NCI-H69 (cell line): ENCODE data around the gene NOS1AP.
A peak's percentile ranks its signal among the peaks of the same experiment; 100 is the strongest.
"Not testable (repeated sequence)": the region's sequence is repeated elsewhere in the genome, so short reads cannot be mapped to it uniquely, and the experiment has no call there.

ENCODE experiments used
- DNase-seq: peaks from one replicate; lab custom pipeline; 2025; lab: John Stamatoyannopoulos, UW

The NOS1AP gene

DNA sequence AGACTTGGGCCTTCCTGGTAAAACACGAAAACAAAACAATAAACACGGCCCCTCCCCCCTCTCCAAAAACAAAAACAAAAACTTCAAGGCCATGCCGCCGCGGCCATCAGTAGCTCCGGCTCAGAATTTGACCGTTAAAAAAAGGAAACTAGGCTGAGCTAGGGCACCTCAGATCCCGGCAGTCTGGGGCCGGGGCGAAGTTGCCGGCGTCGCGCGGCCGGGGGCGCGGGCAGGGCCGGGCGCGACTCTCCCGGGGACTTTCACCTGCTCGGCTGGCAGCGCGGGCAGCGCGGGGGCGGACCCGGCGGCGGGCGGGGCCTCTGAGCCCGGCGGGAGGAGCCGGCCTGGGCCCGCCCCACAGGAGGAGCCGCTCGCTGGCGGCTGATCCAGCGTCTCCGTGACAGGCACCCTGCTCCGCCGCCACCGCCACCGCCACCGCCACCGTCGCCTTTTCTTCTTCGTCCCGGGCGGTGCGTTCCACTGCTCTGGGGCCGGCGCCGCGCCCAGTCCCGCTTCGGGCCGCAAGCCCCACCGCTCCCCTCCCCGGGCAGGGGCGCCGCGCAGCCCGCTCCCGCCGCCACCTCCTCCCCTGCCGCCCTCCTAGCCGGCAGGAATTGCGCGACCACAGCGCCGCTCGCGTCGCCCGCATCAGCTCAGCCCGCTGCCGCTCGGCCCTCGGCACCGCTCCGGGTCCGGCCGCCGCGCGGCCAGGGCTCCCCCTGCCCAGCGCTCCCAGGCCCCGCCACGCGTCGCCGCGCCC is at the start of gene NOS1AP:
NOS1AP (plus strand) TSS at position 358 of the 760 bp plus-strand sequence. CDS start 487 bp downstream, outside the sequence.
- DNase-seq, result peak; percentile 94

GRCh38 chr1:162020150-162020549 is 49.3 kb upstream of the NOS1AP start:
- no peak for DNase-seq

DNA sequence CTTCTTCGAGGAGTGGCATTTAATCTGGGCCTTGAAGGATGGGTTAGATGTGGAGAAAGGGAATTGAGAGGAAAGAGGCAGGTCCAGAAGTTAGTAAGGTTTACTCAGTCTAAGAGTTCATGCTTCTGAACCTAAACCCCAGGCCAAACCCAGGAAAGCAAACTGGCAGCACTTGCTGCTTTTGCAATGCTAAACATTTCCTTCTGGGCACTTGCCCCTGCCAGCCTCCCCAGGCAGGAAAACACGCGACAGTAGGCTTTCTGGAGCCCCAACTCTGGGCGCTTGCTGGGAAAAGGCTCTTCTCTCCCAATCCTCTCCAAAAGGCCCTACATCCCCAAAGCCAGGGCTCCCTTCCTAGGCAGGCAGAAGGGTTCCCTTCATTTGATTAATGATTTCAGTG is 48.4 kb upstream of the NOS1AP start:
- no peak for DNase-seq

- DNase-seq, result no peak
These were observed 46.9 kb upstream of the NOS1AP start for GRCh38 chr1:162022626-162023025.

DNA sequence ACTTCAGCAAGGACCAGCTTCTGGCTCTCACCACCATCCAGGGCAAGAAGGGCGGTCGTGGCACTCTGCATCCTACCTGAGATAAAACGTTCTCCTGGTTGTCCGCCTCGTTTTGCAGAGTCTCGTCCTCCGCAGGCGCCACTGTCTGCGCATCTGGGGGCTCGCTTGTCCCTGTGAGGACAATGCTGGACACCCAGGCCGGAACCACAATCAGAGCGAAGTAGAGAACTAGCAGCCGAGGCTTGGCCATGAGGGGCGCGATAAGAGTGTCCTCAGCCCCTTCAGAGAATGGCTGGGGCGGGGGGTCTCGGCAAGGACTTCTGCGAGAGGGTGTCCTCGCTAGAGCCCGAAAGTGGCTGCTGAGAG is 46.3 kb upstream of the NOS1AP start:
- DNase-seq, result no peak

GRCh38 chr1:162023547-162024501 is 45.7 kb upstream of the NOS1AP start, which contains the start of gene OLFML2B:
Gene OLFML2B, minus strand, starts transcription at chr1:162023869. Its CDS starts 439 bp downstream, at chr1:162023430.
- DNase-seq, result peak; percentile 82

GRCh38 chr1:162025541-162025940 is 44.0 kb upstream of the NOS1AP start:
- DNase-seq, result no peak

- DNase-seq, result no peak
These were observed 42.6 kb upstream of the NOS1AP start for GRCh38 chr1:162026881-162027280.

DNA sequence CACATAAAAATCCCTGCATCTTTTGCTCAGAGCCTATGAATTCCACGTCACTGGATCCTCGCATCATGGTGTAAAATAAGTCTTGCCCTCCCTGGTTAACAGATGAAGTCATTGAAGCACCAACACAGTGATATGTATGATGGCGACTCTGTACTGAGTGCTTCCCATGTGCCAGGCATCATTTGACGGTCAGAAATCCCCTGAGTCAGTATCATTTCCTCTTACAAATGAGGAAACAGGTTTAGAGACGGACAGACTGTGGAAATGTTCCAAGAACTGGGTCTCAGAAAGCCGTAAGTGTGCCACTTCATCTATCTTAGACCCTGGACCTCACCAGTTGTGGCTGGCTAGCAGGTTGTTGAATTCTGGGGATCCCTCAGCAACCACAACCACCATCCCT is 40.8 kb upstream of the NOS1AP start:
- DNase-seq, result no peak

- peak; percentile 88 for DNase-seq
These were observed 40.3 kb upstream of the NOS1AP start for GRCh38 chr1:162029157-162029556.

DNA sequence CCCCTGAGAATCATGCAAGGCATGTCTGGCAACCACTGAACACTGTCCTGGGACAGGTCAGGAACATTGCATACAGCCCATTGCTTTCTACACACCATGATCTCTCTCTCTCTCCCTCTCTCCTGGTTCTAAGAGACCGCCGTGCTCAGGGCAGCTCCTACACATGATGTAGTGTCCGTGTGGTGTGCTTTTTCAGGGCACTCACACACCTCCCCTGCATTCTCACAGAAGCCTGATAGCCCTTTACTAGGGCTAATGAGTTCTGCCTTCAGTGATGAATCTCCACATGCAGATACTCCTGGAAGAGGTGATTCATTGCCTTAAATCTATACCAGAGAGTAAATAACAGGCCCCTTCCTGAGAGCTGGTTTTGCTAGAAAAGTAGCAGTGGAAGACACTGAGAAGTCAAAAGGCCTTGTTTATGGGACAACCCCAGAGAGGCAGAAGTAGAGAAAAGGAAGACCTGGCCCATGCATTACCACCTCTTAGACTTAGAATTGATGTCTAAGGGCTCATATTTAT is 38.7 kb upstream of the NOS1AP start:
- DNase-seq, result no peak

DNA sequence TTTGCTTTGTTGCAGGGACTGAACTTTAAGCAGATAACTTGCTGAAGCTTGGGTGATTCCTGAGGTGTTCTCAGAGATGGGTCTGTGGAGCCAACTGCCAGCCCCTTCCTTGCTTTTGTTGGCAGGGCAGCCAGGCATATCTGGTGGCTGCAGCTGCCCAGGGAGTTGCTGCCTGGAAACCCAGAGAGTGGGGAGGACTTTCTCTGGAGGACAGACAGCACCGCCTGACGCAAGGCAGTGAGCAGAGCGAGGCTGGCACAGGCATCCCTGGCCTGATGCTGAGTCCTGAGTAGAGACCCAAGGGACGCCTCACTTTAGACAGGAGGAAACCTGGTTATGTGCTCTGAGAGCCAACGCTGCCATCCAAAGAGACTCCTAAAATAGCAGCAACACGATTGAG is 36.1 kb upstream of the NOS1AP start:
- peak; percentile 67 for DNase-seq

- DNase-seq, result peak; percentile 79
These were observed 34.2 kb upstream of the NOS1AP start for GRCh38 chr1:162035241-162035640.

DNA sequence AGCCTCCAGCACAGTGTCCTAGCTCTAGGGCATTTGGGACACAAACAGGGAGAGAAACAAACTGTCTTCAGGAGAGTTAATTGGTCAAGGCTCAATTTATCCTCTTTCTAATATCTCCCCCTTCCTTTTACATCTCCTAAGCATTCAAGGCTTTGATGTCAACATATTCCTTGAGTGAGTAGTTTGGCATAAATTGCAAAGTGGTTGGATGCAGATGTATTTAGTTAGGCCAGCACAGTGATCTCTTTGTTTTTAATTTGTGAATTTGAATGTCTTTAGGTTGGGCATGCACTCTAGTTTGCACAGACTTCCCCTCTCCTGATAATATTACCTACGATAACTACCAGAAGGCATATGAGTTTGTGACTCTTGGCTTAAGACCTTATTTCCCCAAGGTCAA is 33.3 kb upstream of the NOS1AP start:
- DNase-seq, result no peak

DNA sequence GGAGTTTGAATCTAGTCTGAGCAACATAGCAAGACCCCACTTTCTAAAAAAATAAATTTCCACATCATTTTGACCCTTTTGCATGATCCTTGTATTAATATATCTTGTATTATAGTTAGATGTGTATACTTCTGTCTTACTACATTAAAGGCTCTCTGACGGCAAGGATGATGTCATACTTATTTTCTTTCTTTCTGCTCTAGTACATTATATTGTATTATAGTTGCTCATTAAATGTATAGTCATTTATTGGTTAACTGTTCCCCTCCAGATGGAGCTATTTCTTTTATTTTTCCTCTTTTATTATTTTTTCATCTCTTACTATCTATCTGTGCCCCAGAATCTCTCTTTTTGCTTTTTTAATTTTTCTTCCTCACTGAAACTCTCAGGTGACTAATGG is 30.9 kb upstream of the NOS1AP start:
- no peak for DNase-seq

GRCh38 chr1:162040001-162040400 is 29.5 kb upstream of the NOS1AP start:
- DNase-seq, result no peak

DNA sequence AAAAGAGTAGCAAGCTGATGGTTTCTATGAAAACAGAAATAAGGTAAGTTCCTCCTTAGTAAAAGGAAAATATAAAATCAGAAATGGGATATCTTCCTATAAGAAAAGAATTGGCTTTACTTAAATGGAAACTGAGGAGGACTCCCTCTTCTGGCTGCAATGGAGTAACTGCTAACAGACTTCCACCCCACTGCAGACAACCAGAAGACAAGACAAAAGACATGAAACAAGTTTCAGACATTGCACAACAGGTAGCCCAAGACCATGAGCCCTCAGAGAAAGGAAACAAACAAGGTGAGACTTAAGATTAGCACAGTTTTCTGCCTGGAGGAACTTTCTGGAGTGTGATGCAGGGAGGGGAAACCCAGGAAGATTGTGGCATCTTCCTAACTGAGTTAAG is 28.8 kb upstream of the NOS1AP start:
- DNase-seq, result peak; percentile 37

DNA sequence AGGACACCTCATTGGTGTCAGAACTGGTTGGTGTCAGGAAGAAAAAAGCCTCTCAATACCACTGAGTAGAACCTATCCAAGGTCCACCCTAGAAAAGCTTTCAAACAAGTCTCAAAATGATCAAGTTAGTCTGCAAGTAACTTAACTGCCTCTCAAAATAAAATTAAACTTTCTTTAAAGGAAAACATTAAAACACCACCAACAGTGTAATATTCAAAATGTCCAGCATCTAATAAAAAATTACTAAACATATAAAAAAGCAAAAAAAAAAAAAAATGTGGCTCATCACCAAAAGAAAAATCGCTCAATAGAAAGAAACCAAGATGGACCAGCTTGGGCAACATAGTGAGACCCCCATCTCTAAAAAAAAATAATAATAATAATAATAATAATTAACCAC is 27.1 kb upstream of the NOS1AP start:
- no peak for DNase-seq

DNA sequence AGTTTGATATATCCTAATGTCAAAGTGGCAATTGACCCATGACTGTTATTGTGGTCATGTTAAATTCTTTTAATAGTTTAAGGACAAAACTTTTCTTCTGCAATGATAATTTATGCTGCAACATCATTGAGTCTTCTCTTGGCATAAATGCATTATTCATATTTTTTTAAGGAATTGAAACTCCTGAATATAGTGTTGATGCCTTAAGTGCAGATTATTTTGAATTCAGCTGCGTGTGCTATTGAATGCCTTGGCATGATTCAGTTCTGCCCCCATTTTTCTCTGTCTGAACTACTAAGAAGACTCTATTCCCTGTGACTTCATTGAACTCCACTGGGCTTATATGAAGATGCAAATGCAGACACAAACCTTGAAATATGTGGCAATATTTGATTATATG is 22.6 kb upstream of the NOS1AP start:
- no peak for DNase-seq

GRCh38 chr1:162053949-162054348 is 15.5 kb upstream of the NOS1AP start:
- not testable (repeated sequence) for DNase-seq

GRCh38 chr1:162055062-162055461 is 14.4 kb upstream of the NOS1AP start:
- DNase-seq, result peak; percentile 23

GRCh38 chr1:162056043-162056442 is 13.4 kb upstream of the NOS1AP start:
- DNase-seq, result peak; percentile 81

DNA sequence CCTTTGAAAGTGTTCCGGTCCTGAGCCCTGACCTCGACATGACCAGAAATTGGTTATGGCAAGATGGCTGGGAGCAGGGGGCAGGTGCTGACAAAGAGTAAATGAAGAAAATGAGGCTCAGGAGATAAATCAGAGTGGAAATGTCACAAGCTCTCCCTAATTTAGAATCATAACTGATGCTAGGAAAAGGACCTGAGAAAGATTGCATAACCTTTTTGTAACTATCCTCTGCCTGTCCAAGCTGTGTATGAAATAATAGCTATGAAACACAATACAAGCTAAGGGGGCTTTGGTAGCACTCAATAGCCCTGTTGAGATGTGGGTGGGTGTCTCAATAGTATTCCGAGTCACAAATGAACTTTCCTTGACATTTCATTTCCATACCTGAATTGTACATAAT is 12.9 kb upstream of the NOS1AP start:
- no peak for DNase-seq
